ENCODE measurements around the gene NID1.

- no peak for TF ChIP-seq REST (IDR thresholded peaks at IDR 0.05; ENCODE audit: low read depth)
- TF ChIP-seq YY1 (IDR thresholded peaks at IDR 0.05; ENCODE audit: low read depth), result no peak
- no peak for TF ChIP-seq NFIC (IDR thresholded peaks at IDR 0.05)
These were observed 85.1 kb downstream of the NID1 start for GRCh38 chr1:235979716-235980333.
